IMR-90 (cell line): ENCODE results near the gene TNFRSF14.

Experiments
- BHLHE40 ChIP-seq: fragments of 150-350 bp; IDR thresholded peaks from 2 replicates; pipeline ENCODE4 v1.6.1; 2016; ENCODE audit warnings: mild to moderate bottlenecking, low read depth, low read length
- CEBPB ChIP-seq: IDR thresholded peaks from 2 replicates; pipeline ENCODE4 v1.6.1; 2012; ENCODE audit warnings: low read depth, low read length, improper control_type of control experiment
- FOS ChIP-seq: fragments of 150-350 bp; IDR thresholded peaks from 2 replicates; pipeline ENCODE4 v1.6.1; 2016; ENCODE audit warnings: low read depth, low read length
- MAFK ChIP-seq: IDR thresholded peaks from 2 replicates; pipeline ENCODE4 v1.6.1; 2012; ENCODE audit warnings: low read depth, low read length, improper control_type of control experiment
- MAZ ChIP-seq: IDR thresholded peaks from 2 replicates; pipeline ENCODE4 v1.6.1; 2012; ENCODE audit warnings: low read depth, mild to moderate bottlenecking, low read length, improper control_type of control experiment, moderate library complexity, borderline replicate concordance
- MXI1 ChIP-seq: IDR thresholded peaks from 2 replicates; pipeline ENCODE4 v1.6.1; 2012; ENCODE audit warnings: low read depth, mild to moderate bottlenecking, low read length, moderate library complexity, borderline replicate concordance
- POLR2A ChIP-seq: IDR thresholded peaks from 2 replicates; pipeline ENCODE4 v1.6.1; 2012; ENCODE audit warnings: mild to moderate bottlenecking, low read depth, low read length
- RAD21 ChIP-seq: IDR thresholded peaks from 2 replicates; pipeline ENCODE4 v1.6.1; 2012; ENCODE audit warnings: low read length, improper control_type of control experiment
- RCOR1 ChIP-seq: IDR thresholded peaks from 2 replicates; pipeline ENCODE4 v1.6.1; 2012; ENCODE audit warnings: mild to moderate bottlenecking, low read length, improper control_type of control experiment; ENCODE audit not compliant: insufficient replicate concordance
- SMC3 ChIP-seq: fragments of 150-350 bp; IDR thresholded peaks from 2 replicates; pipeline ENCODE4 v1.6.1; 2016; ENCODE audit warnings: low read depth, mild to moderate bottlenecking, antibody characterized with exemption, low read length, moderate library complexity
- USF2 ChIP-seq: fragments of 150-350 bp; IDR thresholded peaks from 2 replicates; pipeline ENCODE4 v1.6.1; 2017; ENCODE audit warnings: mild to moderate bottlenecking, antibody characterized with exemption, low read length, low read depth
- TF ChIP-seq, protein P1 (sequence below): conservative IDR thresholded peaks from 2 replicates; pipeline ENCODE4 v1.5.1; 2012; ENCODE audit warnings: mild to moderate bottlenecking, low read depth, low read length, improper control_type of control experiment
- TF ChIP-seq, protein P2 (sequence below): fragments of 150-350 bp; IDR thresholded peaks from 2 replicates; pipeline ENCODE4 v1.6.1; 2016; ENCODE audit warnings: low read depth, mild to moderate bottlenecking, low read length, moderate library complexity, borderline replicate concordance

- TF ChIP-seq, protein P1, sequence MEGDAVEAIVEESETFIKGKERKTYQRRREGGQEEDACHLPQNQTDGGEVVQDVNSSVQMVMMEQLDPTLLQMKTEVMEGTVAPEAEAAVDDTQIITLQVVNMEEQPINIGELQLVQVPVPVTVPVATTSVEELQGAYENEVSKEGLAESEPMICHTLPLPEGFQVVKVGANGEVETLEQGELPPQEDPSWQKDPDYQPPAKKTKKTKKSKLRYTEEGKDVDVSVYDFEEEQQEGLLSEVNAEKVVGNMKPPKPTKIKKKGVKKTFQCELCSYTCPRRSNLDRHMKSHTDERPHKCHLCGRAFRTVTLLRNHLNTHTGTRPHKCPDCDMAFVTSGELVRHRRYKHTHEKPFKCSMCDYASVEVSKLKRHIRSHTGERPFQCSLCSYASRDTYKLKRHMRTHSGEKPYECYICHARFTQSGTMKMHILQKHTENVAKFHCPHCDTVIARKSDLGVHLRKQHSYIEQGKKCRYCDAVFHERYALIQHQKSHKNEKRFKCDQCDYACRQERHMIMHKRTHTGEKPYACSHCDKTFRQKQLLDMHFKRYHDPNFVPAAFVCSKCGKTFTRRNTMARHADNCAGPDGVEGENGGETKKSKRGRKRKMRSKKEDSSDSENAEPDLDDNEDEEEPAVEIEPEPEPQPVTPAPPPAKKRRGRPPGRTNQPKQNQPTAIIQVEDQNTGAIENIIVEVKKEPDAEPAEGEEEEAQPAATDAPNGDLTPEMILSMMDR: no peak
- TF ChIP-seq POLR2A (no peak), CEBPB (no peak), SMC3 (no peak), BHLHE40 (no peak), MAZ (no peak), MAFK (no peak), RAD21 (no peak), FOS (no peak), RCOR1 (no peak), USF2 (no peak), MXI1 (no peak)
- TF ChIP-seq, protein P2, sequence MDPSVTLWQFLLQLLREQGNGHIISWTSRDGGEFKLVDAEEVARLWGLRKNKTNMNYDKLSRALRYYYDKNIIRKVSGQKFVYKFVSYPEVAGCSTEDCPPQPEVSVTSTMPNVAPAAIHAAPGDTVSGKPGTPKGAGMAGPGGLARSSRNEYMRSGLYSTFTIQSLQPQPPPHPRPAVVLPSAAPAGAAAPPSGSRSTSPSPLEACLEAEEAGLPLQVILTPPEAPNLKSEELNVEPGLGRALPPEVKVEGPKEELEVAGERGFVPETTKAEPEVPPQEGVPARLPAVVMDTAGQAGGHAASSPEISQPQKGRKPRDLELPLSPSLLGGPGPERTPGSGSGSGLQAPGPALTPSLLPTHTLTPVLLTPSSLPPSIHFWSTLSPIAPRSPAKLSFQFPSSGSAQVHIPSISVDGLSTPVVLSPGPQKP: no peak
Observed at GRCh38 chr1:2575801-2576663, 19.9 kb downstream of the TNFRSF14 start.
